ENCODE data around the gene TLE5.

- TF ChIP-seq CTCF (conservative IDR thresholded peaks at IDR 0.05; ENCODE audit: low read depth in 2 of 2) (no peak), POLR2AphosphoS5 (IDR thresholded peaks at IDR 0.05; ENCODE audit: low read depth) (no peak), EZH2 (IDR thresholded peaks at IDR 0.05; ENCODE audit: low read depth, unreplicated experiment) (no peak), REST (IDR thresholded peaks at IDR 0.05; ENCODE audit: unreplicated experiment) (no peak), CREB1 (CRISPR knock-in tag; IDR thresholded peaks at IDR 0.05; ENCODE audit: low read depth) (no peak), JUNB (IDR thresholded peaks at IDR 0.05; ENCODE audit: unreplicated experiment) (no peak), STAT1 (IDR thresholded peaks at IDR 0.05; ENCODE audit: unreplicated experiment) (no peak), EZH2phosphoT487 (IDR thresholded peaks at IDR 0.05; ENCODE audit: unreplicated experiment) (no peak), ZNF114 (CRISPR knock-in tag; IDR thresholded peaks at IDR 0.05) (no peak)
- TF ChIP-seq, protein P1, sequence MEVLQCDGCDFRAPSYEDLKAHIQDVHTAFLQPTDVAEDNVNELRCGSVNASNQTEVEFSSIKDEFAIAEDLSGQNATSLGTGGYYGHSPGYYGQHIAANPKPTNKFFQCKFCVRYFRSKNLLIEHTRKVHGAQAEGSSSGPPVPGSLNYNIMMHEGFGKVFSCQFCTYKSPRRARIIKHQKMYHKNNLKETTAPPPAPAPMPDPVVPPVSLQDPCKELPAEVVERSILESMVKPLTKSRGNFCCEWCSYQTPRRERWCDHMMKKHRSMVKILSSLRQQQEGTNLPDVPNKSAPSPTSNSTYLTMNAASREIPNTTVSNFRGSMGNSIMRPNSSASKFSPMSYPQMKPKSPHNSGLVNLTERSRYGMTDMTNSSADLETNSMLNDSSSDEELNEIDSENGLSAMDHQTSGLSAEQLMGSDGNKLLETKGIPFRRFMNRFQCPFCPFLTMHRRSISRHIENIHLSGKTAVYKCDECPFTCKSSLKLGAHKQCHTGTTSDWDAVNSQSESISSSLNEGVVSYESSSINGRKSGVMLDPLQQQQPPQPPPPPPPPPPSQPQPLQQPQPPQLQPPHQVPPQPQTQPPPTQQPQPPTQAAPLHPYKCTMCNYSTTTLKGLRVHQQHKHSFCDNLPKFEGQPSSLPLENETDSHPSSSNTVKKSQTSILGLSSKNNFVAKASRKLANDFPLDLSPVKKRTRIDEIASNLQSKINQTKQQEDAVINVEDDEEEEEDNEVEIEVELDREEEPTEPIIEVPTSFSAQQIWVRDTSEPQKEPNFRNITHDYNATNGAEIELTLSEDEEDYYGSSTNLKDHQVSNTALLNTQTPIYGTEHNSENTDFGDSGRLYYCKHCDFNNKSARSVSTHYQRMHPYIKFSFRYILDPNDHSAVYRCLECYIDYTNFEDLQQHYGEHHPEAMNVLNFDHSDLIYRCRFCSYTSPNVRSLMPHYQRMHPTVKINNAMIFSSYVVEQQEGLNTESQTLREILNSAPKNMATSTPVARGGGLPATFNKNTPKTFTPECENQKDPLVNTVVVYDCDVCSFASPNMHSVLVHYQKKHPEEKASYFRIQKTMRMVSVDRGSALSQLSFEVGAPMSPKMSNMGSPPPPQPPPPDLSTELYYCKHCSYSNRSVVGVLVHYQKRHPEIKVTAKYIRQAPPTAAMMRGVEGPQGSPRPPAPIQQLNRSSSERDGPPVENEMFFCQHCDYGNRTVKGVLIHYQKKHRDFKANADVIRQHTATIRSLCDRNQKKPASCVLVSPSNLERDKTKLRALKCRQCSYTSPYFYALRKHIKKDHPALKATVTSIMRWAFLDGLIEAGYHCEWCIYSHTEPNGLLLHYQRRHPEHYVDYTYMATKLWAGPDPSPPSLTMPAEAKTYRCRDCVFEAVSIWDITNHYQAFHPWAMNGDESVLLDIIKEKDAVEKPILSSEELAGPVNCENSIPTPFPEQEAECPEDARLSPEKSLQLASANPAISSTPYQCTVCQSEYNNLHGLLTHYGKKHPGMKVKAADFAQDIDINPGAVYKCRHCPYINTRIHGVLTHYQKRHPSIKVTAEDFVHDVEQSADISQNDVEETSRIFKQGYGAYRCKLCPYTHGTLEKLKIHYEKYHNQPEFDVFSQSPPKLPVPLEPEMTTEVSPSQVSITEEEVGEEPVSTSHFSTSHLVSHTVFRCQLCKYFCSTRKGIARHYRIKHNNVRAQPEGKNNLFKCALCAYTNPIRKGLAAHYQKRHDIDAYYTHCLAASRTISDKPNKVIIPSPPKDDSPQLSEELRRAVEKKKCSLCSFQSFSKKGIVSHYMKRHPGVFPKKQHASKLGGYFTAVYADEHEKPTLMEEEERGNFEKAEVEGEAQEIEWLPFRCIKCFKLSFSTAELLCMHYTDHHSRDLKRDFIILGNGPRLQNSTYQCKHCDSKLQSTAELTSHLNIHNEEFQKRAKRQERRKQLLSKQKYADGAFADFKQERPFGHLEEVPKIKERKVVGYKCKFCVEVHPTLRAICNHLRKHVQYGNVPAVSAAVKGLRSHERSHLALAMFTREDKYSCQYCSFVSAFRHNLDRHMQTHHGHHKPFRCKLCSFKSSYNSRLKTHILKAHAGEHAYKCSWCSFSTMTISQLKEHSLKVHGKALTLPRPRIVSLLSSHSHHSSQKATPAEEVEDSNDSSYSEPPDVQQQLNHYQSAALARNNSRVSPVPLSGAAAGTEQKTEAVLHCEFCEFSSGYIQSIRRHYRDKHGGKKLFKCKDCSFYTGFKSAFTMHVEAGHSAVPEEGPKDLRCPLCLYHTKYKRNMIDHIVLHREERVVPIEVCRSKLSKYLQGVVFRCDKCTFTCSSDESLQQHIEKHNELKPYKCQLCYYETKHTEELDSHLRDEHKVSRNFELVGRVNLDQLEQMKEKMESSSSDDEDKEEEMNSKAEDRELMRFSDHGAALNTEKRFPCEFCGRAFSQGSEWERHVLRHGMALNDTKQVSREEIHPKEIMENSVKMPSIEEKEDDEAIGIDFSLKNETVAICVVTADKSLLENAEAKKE (CRISPR knock-in tag; IDR thresholded peaks at IDR 0.05) = no peak
- TF ChIP-seq, protein P2, sequence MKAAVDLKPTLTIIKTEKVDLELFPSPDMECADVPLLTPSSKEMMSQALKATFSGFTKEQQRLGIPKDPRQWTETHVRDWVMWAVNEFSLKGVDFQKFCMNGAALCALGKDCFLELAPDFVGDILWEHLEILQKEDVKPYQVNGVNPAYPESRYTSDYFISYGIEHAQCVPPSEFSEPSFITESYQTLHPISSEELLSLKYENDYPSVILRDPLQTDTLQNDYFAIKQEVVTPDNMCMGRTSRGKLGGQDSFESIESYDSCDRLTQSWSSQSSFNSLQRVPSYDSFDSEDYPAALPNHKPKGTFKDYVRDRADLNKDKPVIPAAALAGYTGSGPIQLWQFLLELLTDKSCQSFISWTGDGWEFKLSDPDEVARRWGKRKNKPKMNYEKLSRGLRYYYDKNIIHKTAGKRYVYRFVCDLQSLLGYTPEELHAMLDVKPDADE (IDR thresholded peaks at IDR 0.05) = no peak
These were observed 10.9 kb upstream of the TLE5 start for GRCh38 chr19:3073159-3073563.

Data from GM23338 (cell line).